ENCODE data around the gene DYNC2H1.

Gene DYNC2H1

GRCh38 chr11:103471546-103471945 is 362.3 kb downstream of the DYNC2H1 start:
- no peak for FAIRE-seq

DNA sequence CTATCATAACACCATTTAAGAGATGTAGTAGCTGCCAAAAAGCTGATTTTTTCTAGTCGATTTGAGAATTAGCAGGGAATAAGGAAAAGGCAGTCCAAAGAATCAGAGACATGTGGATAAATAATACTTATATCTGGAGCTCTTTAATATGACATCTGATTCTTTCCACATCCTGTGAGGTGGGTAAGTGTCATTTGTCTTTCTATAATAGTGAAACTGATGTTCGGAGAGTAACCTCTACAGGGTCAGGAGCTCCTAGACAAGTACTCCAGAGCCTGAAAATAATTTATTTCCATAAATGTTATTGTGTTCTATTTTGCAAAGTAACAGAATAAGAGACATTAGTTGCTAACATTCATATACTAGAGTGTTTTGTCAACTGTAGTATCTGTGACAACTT is 367.6 kb downstream of the DYNC2H1 start:
- no peak for FAIRE-seq

DNA sequence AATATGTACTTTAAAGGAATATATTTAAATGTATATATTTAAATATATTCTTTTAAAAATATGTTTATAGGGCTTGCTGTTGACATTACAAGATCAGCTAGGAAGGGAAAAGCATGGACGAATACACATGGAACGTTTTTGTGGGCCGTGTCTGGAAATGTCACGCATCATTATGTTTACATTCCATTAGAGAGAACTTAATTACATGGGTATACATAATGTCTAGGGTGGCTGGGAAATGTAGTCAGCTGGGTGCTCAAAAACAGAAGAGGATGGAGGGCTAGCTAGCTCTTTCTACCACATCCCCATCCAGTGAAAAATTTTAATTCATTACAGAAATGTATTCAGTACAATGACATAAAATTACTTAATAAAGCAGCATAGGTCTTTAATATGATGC is 371.2 kb downstream of the DYNC2H1 start:
- FAIRE-seq: no peak

DNA sequence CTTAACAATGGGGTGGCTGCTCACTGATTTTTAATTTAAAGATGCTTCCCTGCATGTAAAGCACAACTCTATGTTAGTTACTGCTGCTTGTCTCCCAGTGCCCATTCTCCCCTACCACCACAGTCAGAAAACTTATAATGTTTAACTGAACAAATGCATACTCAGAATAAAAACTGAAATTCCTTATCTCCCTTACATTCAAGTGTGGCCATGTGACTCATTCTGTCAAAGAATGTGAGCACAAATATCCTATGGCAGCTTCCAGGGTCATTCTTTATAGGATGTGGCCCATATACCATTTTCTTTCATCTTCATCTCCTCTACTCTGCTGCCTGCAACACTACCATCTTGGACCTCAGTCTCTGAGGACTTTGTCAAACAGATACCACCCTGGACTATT is 374.8 kb downstream of the DYNC2H1 start:
- FAIRE-seq: no peak

DNA sequence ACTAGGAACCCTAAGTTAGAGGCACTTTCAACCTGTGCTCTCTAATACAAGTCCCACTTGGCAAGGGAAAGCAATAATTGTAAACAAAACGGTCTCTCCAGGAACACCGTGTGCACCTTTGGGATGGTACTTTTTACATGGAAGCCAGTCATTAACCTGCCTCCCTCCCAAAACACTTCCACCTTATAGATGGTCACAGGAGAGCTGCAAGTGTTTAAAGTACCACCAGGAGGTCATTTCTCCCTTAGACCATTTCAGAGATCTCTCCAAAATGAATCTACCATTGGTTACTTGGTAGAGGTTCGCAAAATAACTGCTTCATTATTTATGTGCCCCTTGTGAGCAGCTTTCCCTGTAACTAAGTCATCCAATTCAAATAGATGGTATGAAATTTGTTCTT is 375.3 kb downstream of the DYNC2H1 start:
- FAIRE-seq: no peak

- no peak for FAIRE-seq
These were observed 377.4 kb downstream of the DYNC2H1 start for GRCh38 chr11:103486604-103487003.

GRCh38 chr11:103487113-103487512 is 377.9 kb downstream of the DYNC2H1 start:
- FAIRE-seq: no peak

GRCh38 chr11:103488031-103488461 is 378.8 kb downstream of the DYNC2H1 start:
- no peak for FAIRE-seq

GRCh38 chr11:103488579-103488978 is 379.4 kb downstream of the DYNC2H1 start:
- FAIRE-seq: no peak

DNA sequence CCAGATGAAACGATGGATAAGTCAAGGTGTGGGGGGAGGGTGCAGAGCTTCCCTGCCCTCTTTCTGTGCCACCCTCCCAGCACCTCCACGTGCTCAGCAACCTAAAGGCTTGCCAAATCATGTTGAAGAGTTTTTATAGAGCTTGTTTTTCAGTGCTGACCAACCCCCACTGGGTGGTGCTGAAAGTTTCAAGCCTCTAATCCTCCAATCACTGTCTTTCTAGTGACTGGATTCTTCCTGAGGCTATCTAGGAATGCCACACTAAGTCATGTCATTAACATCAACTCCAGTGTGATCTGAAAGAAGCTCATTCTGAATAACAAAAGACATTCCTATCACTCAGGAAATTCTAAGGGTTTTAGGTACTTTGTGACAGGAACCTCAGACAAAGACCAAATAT is 382.6 kb downstream of the DYNC2H1 start:
- FAIRE-seq: no peak

DNA sequence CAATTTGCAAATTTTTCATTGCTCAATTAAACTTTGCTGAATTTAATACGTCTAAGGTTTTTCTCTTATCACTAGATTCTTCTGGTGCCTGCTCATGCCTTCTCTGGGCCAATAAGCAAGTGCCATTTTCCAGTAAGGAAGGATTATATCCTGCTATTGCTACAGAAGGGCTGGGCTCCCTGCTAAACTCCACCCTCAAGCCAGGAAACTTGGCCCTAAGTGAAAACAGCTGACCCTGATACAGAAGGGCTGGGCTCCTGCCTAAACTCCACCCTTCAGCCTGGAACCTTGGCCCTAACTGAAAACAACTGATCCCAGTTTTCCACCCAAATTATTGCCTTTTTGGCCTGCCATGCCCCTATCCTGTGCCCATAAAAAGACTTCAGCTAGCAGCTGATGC is 385.3 kb downstream of the DYNC2H1 start:
- no peak for FAIRE-seq

DNA sequence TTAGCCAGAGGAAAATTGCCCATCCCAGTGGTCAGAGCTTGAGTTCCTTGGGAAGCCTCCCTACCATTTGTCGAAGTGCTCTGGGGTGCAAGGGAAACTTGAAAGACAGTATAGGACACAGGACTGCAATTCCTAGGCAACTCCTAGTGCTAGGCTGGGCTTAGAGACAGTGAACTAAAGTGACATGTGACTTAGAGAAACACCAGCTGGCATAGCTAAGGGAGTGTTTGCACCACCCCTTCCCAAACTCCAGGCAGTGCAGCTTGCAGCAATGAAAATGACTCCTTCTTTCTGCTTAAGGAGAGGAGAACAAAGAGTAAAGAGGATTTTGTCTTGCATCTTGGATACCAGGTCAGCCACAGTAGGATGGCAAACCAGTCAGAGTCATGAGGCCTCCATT is 388.0 kb downstream of the DYNC2H1 start:
- FAIRE-seq: no peak

- no peak for FAIRE-seq
These were observed 390.6 kb downstream of the DYNC2H1 start for GRCh38 chr11:103499710-103500340.

GRCh38 chr11:103515283-103515682 is 406.1 kb downstream of the DYNC2H1 start:
- no peak for FAIRE-seq

GRCh38 chr11:103520792-103521191 is 411.6 kb downstream of the DYNC2H1 start:
- no peak for FAIRE-seq

GRCh38 chr11:103525069-103525468 is 415.8 kb downstream of the DYNC2H1 start:
- FAIRE-seq: no peak

DNA sequence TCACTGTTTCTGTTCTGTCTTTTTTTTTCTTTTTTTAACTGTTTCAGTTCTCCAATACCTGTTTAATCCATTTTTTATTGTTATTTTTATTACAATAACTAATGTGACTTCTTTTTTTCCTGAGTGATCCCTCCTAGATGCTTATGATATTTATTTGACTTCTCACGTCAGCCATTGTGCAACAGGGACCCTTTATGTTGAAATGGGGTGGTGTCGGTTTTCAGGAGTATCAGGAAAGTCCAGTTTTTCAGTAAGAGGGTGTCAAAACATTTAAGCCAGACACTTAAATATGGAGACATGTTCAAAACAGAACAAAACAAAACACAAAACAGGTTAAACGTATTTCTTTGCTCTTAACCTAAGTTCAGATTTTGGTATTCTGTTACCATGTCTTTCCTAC is 418.8 kb downstream of the DYNC2H1 start:
- no peak for FAIRE-seq

DNA sequence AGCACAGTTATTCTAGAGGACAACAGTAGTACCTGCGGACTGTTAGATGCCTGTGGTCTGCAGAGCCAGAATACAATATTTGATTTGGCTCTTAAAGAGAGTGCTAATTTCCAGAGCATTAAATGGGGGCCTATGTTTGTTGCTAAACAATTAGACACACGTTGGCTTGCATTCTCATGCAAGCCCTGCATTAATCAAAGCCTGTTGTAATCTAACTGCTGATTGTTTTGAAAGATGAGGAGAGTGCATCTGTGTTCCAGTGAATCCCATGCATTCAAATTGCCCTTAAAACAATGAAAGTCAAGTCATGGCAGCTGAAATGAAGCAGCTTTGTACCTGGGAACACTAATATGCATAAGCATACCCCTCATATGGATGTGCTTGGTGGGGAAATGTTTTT is 419.4 kb downstream of the DYNC2H1 start:
- no peak for FAIRE-seq

- FAIRE-seq: no peak
These were observed 420.0 kb downstream of the DYNC2H1 start for GRCh38 chr11:103529181-103529684.

Measured in A204.1 (cell line).